OCI-LY3 (cell line): ENCODE measurements around the gene GNG13.

ENCODE experiments used
- H2AFZ ChIP-seq: fragments of 200-600, 300-600 bp; shearing (Covaris generic); 2 replicates; pipeline ENCODE4 v1.6.0; 2014; ENCODE audit warnings: antibody characterized with exemption, low read depth, low read length
- H3K27ac ChIP-seq: fragments of 200-600, 300-600 bp; sonication (generic); 2 replicates; pipeline ENCODE4 v1.5.1; 2014; ENCODE audit warnings: mild to moderate bottlenecking, low read length, moderate library complexity, mixed read lengths
- H3K27me3 ChIP-seq: fragments of 200-600, 300-600 bp; sonication (generic); 2 replicates; pipeline ENCODE4 v1.6.1; 2014; ENCODE audit warnings: low read depth, low read length, mixed read lengths
- H3K36me3 ChIP-seq: fragments of 200-600, 300-600 bp; sonication (generic); replicated peaks from 2 replicates; pipeline ENCODE3; 2014; ENCODE audit warnings: low read depth, low read length, mixed read lengths
- H3K4me1 ChIP-seq: fragments of 300-600, 200-600 bp; sonication (generic); 2 replicates; pipeline ENCODE4 v1.6.1; 2014; ENCODE audit warnings: low read length, mixed read lengths
- H3K4me2 ChIP-seq: fragments of 200-600, 300-600 bp; sonication (generic); 2 replicates; pipeline ENCODE4 v1.6.1; 2014; ENCODE audit warnings: low read length, mixed read lengths
- H3K4me3 ChIP-seq: fragments of 300-600, 200-600 bp; sonication (generic); 2 replicates; pipeline ENCODE4 v1.5.1; 2014; ENCODE audit warnings: antibody characterized with exemption, mild to moderate bottlenecking, low read length, moderate library complexity
- H3K79me2 ChIP-seq: fragments of 300-600, 200-600 bp; shearing (Covaris generic); 2 replicates; pipeline ENCODE4 v1.6.1; 2014; ENCODE audit warnings: mild to moderate bottlenecking, low read length, mixed read lengths
- H3K9ac ChIP-seq: fragments of 300-600, 200-600 bp; shearing (Covaris generic); 2 replicates; pipeline ENCODE4 v1.6.0; 2014; ENCODE audit warnings: mild to moderate bottlenecking, low read length, moderate library complexity
- H3K9me3 ChIP-seq: fragments of 200-600, 300-600 bp; shearing (Covaris generic); 2 replicates; pipeline ENCODE4 v1.6.1; 2014; ENCODE audit warnings: low read length, mixed read lengths; ENCODE audit not compliant: insufficient read depth
- H4K20me1 ChIP-seq: fragments of 200-600, 300-600 bp; sonication (generic); 2 replicates; pipeline ENCODE4 v1.6.1; 2016; ENCODE audit warnings: low read length, mixed read lengths; ENCODE audit not compliant: insufficient read depth
- CTCF ChIP-seq: fragments of 200-600, 300-600 bp; sonication (generic); IDR thresholded peaks from 2 replicates; pipeline ENCODE4 v1.5.1; 2014; ENCODE audit warnings: antibody characterized with exemption, low read length, low read depth
- EZH2phosphoT487 ChIP-seq: fragments of 200-600 bp; shearing (Covaris generic); IDR thresholded peaks from 2 replicates; pipeline ENCODE4 v1.6.1; 2018; ENCODE audit warnings: antibody characterized with exemption, mixed run types, low read depth

The GNG13 gene

GRCh38 chr16:769184-769784 lies 31.2 kb downstream of the GNG13 start:
- H3K4me1 ChIP-seq: no peaks in the 10 kb centered on the region
- H2AFZ ChIP-seq: no peak overlapping the region
- H3K4me3 ChIP-seq: no peak overlapping the region
- TF ChIP-seq CTCF (no peak), EZH2phosphoT487 (no peak)
- H3K9me3 ChIP-seq: no peaks in the 10 kb centered on the region
- no peaks in the 10 kb centered on the region for H4K20me1 ChIP-seq
- no peak overlapping the region for H3K9ac ChIP-seq
- no peak overlapping the region for H3K27ac ChIP-seq
- H3K4me2 ChIP-seq: no peak overlapping the region
- H3K27me3 ChIP-seq: no peaks in the 10 kb centered on the region
- H3K36me3 ChIP-seq: no peaks in the 10 kb centered on the region
- no peaks in the 10 kb centered on the region for H3K79me2 ChIP-seq

GRCh38 chr16:768428-768827 lies 32.1 kb downstream of the GNG13 start:
- Histone ChIP-seq H3K27me3 (no peaks in the 10 kb centered on the region), H3K4me2 (no peak overlapping the region), H3K9me3 (no peaks in the 10 kb centered on the region), H3K4me1 (no peaks in the 10 kb centered on the region), H3K9ac (no peak overlapping the region), H3K79me2 (no peaks in the 10 kb centered on the region), H3K36me3 (no peaks in the 10 kb centered on the region), H2AFZ (no peak overlapping the region), H4K20me1 (no peaks in the 10 kb centered on the region), H3K4me3 (no peak overlapping the region), H3K27ac (no peak overlapping the region)
- no peak for TF ChIP-seq CTCF
- no peak for TF ChIP-seq EZH2phosphoT487

- Histone ChIP-seq H2AFZ (no peak overlapping the region), H4K20me1 (no peaks in the 10 kb centered on the region), H3K9ac (no peak overlapping the region), H3K27me3 (no peaks in the 10 kb centered on the region), H3K36me3 (no peaks in the 10 kb centered on the region), H3K4me3 (no peak overlapping the region), H3K9me3 (no peaks in the 10 kb centered on the region), H3K27ac (no peak overlapping the region), H3K4me1 (no peaks in the 10 kb centered on the region), H3K4me2 (no peak overlapping the region), H3K79me2 (no peaks in the 10 kb centered on the region)
- TF ChIP-seq EZH2phosphoT487: no peak
- TF ChIP-seq CTCF: no peak
These were observed 32.7 kb downstream of the GNG13 start for GRCh38 chr16:767743-768235.

GRCh38 chr16:766820-767640 lies 33.5 kb downstream of the GNG13 start:
- no peaks in the 10 kb centered on the region for H3K4me1 ChIP-seq
- no peaks in the 10 kb centered on the region for H3K27me3 ChIP-seq
- no peaks in the 10 kb centered on the region for H3K79me2 ChIP-seq
- H4K20me1 ChIP-seq: no peaks in the 10 kb centered on the region
- H3K27ac ChIP-seq: no peak overlapping the region
- TF ChIP-seq EZH2phosphoT487: no peak
- TF ChIP-seq CTCF: no peak
- H3K9ac ChIP-seq: no peak overlapping the region
- no peak overlapping the region for H3K4me3 ChIP-seq
- H3K4me2 ChIP-seq: no peak overlapping the region
- H3K36me3 ChIP-seq: no peaks in the 10 kb centered on the region
- no peak overlapping the region for H2AFZ ChIP-seq
- no peaks in the 10 kb centered on the region for H3K9me3 ChIP-seq
